GM23338 (cell line): Measurements from ENCODE around the gene SLCO4A1. TPM values are rescaled to one million over a fixed set of nuclear protein-coding genes. Genes with fewer than 3 reads are reported as not detected.
A peak's percentile ranks its signal among the peaks of the same experiment; 100 is the strongest.

ENCODE experiments used
- ATAC-seq: fragments of 200-7000 bp; cut with Tn5 transposase; 3 replicates; pipeline ENCODE4 v1.9.1; 2020
- DNase-seq: peaks from one replicate; pipeline ENCODE4 v3.0.0-alpha.2; 2015; ENCODE audit warnings: low spot score
- H2AFZ ChIP-seq: fragments of 200-600 bp; sonication (generic); 2 replicates; pipeline ENCODE4 v1.8.0; 2016; ENCODE audit warnings: antibody characterized with exemption, mild to moderate bottlenecking, moderate library complexity
- H3F3A ChIP-seq: fragments of 200-600 bp; sonication (generic); replicated peaks from 2 replicates; pipeline ENCODE4 v1.8.0; 2017; ENCODE audit warnings: antibody characterized with exemption, mixed run types, low read depth
- H3K27ac ChIP-seq: fragments of 200-600 bp; sonication (generic); 2 replicates; pipeline ENCODE4 v1.6.1; 2016; ENCODE audit warnings: low read depth
- H3K27me3 ChIP-seq: fragments of 200-600 bp; sonication (generic); 2 replicates; pipeline ENCODE4 v1.8.0; 2016; ENCODE audit warnings: mild to moderate bottlenecking, mixed run types, moderate library complexity; ENCODE audit not compliant: insufficient read depth
- H3K36me3 ChIP-seq: fragments of 200-600 bp; sonication (generic); 2 replicates; pipeline ENCODE4 v1.8.0; 2016; ENCODE audit warnings: mild to moderate bottlenecking; ENCODE audit not compliant: insufficient read depth
- H3K4me1 ChIP-seq: fragments of 200-600 bp; sonication (generic); 2 replicates; pipeline ENCODE4 v1.8.0; 2016; ENCODE audit warnings: mild to moderate bottlenecking, moderate library complexity; ENCODE audit not compliant: insufficient read depth
- H3K4me2 ChIP-seq: fragments of 200-600 bp; sonication (generic); 2 replicates; pipeline ENCODE4 v1.7.1; 2017; ENCODE audit warnings: mixed run types
- H3K4me3 ChIP-seq: fragments of 200-600 bp; sonication (generic); 2 replicates; pipeline ENCODE4 v1.6.1; 2016; ENCODE audit warnings: mixed run types
- H3K79me2 ChIP-seq: fragments of 200-600 bp; sonication (generic); replicated peaks from 2 replicates; pipeline ENCODE4 v1.8.0; 2017; ENCODE audit warnings: mild to moderate bottlenecking; ENCODE audit not compliant: insufficient read depth
- H3K9me2 ChIP-seq: fragments of 200-600 bp; sonication (generic); 2 replicates; pipeline ENCODE4 v1.8.0; 2017; ENCODE audit not compliant: insufficient read depth
- H4K20me1 ChIP-seq: fragments of 200-600 bp; sonication (generic); replicated peaks from 2 replicates; pipeline ENCODE4 v1.8.0; 2017; ENCODE audit warnings: mild to moderate bottlenecking; ENCODE audit not compliant: insufficient read depth
- H3K27ac Mint-ChIP-seq: 2 replicates; pipeline ENCODE4 v1.8.0; 2020; ENCODE audit warnings: inconsistent platforms, mild to moderate bottlenecking, moderate library complexity, mixed read lengths
- H3K27me3 Mint-ChIP-seq: 3 replicates; pipeline ENCODE4 v1.8.0; 2022; ENCODE audit warnings: low read depth, mild to moderate bottlenecking, moderate library complexity, mixed read lengths, inconsistent platforms; ENCODE audit not compliant: insufficient read depth, poor library complexity
- H3K36me3 Mint-ChIP-seq: 3 replicates; pipeline ENCODE4 v1.8.0; 2021; ENCODE audit warnings: low read depth, mild to moderate bottlenecking, inconsistent platforms, moderate library complexity, mixed read lengths
- H3K4me1 Mint-ChIP-seq: 3 replicates; pipeline ENCODE4 v1.8.0; 2020; ENCODE audit warnings: mild to moderate bottlenecking, inconsistent platforms, mixed read lengths
- H3K4me3 Mint-ChIP-seq: 3 replicates; pipeline ENCODE4 v1.8.0; 2021; ENCODE audit warnings: moderate library complexity, mild to moderate bottlenecking, inconsistent platforms, mixed read lengths
- H3K9me3 Mint-ChIP-seq: 3 replicates; pipeline ENCODE4 v1.8.0; 2020; ENCODE audit warnings: moderate library complexity, mild to moderate bottlenecking, inconsistent platforms, mixed read lengths
- CREB1 ChIP-seq: fragments of 250-450 bp; sonication (Bioruptor Pico); IDR thresholded peaks from 2 replicates; pipeline ENCODE4 v1.5.0; 2020; ENCODE audit warnings: low read depth, mild to moderate bottlenecking, moderate library complexity
- CTCF ChIP-seq, 2 experiments: fragments of 200-600 bp in 1 of 2; sonication (generic) in 1 of 2; conservative IDR thresholded peaks; 2 replicates each; pipeline versions ENCODE4 v1.5.1 to v1.6.1; 2016 to 2017; ENCODE audit warnings: antibody characterized with exemption in 2 of 2, low read depth in 2 of 2, mild to moderate bottlenecking in 2 of 2, moderate library complexity in 1 of 2
- EZH2phosphoT487 ChIP-seq: fragments of 200-600 bp; sonication (generic); IDR thresholded peaks from one replicate; pipeline ENCODE4 v1.8.1; 2018; ENCODE audit warnings: antibody characterized with exemption; ENCODE audit not compliant: unreplicated experiment
- JUNB ChIP-seq: IDR thresholded peaks from one replicate; pipeline ENCODE4 v1.6.1; 2016; ENCODE audit warnings: antibody characterized with exemption; ENCODE audit not compliant: unreplicated experiment
- NANOG ChIP-seq: IDR thresholded peaks from 2 replicates; pipeline ENCODE4 v1.6.1; 2016; ENCODE audit warnings: antibody characterized with exemption, borderline replicate concordance
- STAT1 ChIP-seq: IDR thresholded peaks from one replicate; pipeline ENCODE4 v1.6.1; 2016; ENCODE audit warnings: antibody characterized with exemption; ENCODE audit not compliant: unreplicated experiment
- ZNF114 ChIP-seq: fragments of 250-450 bp; sonication (Bioruptor Pico); IDR thresholded peaks from 2 replicates; pipeline ENCODE4 v1.5.0; 2020; ENCODE audit warnings: mild to moderate bottlenecking, moderate library complexity
- ZNF462 ChIP-seq: fragments of 250-450 bp; sonication (Bioruptor Pico); IDR thresholded peaks from 2 replicates; pipeline ENCODE4 v1.5.0; 2020; ENCODE audit warnings: mild to moderate bottlenecking, moderate library complexity
- polyA plus RNA-seq: library from polyadenylated mRNA; unstranded; fragments of >200 nt; fragmentation: Nextera tagmentation; extraction: Ambion mirVana; gene quantifications from 2 replicates; pipeline ENCODE4 v1.2.1, GENCODE V29; 2016
- total RNA-seq: library from RNA; depleted of rRNA; stranded (reverse); fragments of >200 nt; shearing (Covaris generic); gene quantifications from 2 replicates; pipeline ENCODE4 v1.2.3, GENCODE V29; 2014

Gene SLCO4A1
- total and polyA plus RNA-seq, 2 experiments from 2014 or later, result 28.5 to 41.6 TPM

GRCh38 chr20:62647521-62648317, 5.4 kb downstream of the SLCO4A1 start:
- H3K27ac Mint-ChIP-seq, result no peak overlapping the region
- no peak overlapping the region for H3K27ac ChIP-seq
- H3K9me3 Mint-ChIP-seq, result no peaks in the 10 kb centered on the region
- H2AFZ ChIP-seq, result no peak overlapping the region
- peaks cover 16% of the 10 kb centered on the region for H3K4me1 ChIP-seq
- DNase-seq, result no peak
- no peak overlapping the region for H3K4me2 ChIP-seq
- no peaks in the 10 kb centered on the region; the same call in 2 of the 3 replicates for H3K36me3 Mint-ChIP-seq
- H3K9me2 ChIP-seq, result no peaks in the 10 kb centered on the region
- H3F3A ChIP-seq, result no peaks in the 10 kb centered on the region; the same call in 1 of the 2 replicates
- no peaks in the 10 kb centered on the region for H3K36me3 ChIP-seq
- peaks cover 11% of the 10 kb centered on the region for H3K27me3 ChIP-seq
- H3K4me1 Mint-ChIP-seq, result peaks cover 27% of the 10 kb centered on the region
- TF ChIP-seq ZNF114 (CRISPR knock-in tag), result no peak
- TF ChIP-seq JUNB, result no peak
- no peak for TF ChIP-seq CTCF (conservative IDR thresholded peaks at IDR 0.05; ENCODE audit: low read depth in 2 of 2)
- TF ChIP-seq EZH2phosphoT487, result no peak
- TF ChIP-seq STAT1, result no peak
- TF ChIP-seq ZNF462, result no peak
- no peak for TF ChIP-seq NANOG
- TF ChIP-seq CREB1 (CRISPR knock-in tag), result no peak
- H3K4me3 ChIP-seq, result no peak overlapping the region
- H3K4me3 Mint-ChIP-seq, result no peak overlapping the region
- ATAC-seq, result peak; percentile 25
- H3K79me2 ChIP-seq, result peaks cover 87% of the 10 kb centered on the region
- H3K27me3 Mint-ChIP-seq, result peaks cover 21% of the 10 kb centered on the region
- H4K20me1 ChIP-seq, result peaks cover 19% of the 10 kb centered on the region
